ENCODE results near the gene RPL28.

- no peak for TF ChIP-seq POLR2AphosphoS5 (IDR thresholded peaks at IDR 0.05; ENCODE audit: low read depth, low read length)
- TF ChIP-seq, protein P1, sequence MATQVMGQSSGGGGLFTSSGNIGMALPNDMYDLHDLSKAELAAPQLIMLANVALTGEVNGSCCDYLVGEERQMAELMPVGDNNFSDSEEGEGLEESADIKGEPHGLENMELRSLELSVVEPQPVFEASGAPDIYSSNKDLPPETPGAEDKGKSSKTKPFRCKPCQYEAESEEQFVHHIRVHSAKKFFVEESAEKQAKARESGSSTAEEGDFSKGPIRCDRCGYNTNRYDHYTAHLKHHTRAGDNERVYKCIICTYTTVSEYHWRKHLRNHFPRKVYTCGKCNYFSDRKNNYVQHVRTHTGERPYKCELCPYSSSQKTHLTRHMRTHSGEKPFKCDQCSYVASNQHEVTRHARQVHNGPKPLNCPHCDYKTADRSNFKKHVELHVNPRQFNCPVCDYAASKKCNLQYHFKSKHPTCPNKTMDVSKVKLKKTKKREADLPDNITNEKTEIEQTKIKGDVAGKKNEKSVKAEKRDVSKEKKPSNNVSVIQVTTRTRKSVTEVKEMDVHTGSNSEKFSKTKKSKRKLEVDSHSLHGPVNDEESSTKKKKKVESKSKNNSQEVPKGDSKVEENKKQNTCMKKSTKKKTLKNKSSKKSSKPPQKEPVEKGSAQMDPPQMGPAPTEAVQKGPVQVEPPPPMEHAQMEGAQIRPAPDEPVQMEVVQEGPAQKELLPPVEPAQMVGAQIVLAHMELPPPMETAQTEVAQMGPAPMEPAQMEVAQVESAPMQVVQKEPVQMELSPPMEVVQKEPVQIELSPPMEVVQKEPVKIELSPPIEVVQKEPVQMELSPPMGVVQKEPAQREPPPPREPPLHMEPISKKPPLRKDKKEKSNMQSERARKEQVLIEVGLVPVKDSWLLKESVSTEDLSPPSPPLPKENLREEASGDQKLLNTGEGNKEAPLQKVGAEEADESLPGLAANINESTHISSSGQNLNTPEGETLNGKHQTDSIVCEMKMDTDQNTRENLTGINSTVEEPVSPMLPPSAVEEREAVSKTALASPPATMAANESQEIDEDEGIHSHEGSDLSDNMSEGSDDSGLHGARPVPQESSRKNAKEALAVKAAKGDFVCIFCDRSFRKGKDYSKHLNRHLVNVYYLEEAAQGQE (IDR thresholded peaks at IDR 0.05; ENCODE audit: insufficient read depth in 1 of 2, low read depth in 2 of 2, low read length in 2 of 2), result no peak
- no peak for TF ChIP-seq TAF1 (IDR thresholded peaks at IDR 0.05; ENCODE audit: borderline replicate concordance, insufficient read depth, low read length)
Observed at GRCh38 chr19:55419624-55420236, 34.0 kb downstream of the RPL28 start.

Data from PFSK-1 (cell line).